ENCODE data around the gene XRCC2. TPM values are rescaled to one million over a fixed set of nuclear protein-coding genes. Genes with fewer than 3 reads are reported as not detected.

Gene XRCC2
- total RNA-seq, 1 experiment from 2014 or later: 5.2 TPM

DNA sequence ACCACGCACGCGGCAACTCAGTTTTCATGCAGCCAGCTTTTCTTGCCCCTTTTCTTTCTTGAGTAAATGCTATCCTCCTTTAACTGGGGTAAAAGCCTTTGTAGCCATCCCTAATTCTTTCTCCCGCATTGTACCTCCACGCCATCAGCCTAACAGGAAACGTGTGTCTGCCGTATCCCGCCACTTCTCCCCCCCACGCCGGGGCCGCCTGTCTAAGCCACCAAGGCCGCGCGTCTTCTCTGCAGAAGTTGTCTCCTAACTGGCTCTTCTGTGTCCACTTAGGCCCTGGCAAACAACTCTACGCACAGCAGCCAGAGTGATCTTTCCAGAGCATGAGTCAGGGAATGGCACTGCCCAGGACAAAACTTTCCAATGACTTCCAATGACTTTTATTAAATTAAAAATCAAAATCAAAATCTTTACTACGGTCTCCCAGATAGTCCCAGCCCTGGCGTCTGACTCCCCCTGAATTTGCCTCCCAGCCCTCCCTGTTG is 74.6 kb downstream of the XRCC2 start:
- no peaks in the 10 kb centered on the region for H3K9me3 Mint-ChIP-seq (ENCODE audit: unreplicated experiment)

DNA sequence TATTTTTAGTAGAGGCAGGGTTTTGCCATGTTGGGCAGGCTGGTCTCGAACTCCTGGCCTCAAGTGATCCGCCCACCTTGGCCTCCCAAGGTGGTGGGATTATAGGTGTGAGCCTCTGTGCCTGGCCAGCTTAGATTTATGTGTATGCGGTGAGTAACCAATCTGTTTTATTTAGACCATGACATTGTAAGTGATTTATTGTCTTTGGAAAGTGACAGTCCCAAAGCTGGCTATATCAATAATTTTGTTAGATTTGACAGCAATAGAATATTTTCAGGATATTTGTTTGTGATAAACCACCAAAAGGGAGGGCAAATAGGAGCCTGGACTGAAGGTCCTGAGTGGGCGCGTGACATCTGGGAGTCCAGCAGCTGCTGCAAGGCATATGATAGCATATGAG is 75.7 kb downstream of the XRCC2 start:
- no peak for DNase-seq (ENCODE audit: unreplicated experiment)
- TF ChIP-seq, protein P1, sequence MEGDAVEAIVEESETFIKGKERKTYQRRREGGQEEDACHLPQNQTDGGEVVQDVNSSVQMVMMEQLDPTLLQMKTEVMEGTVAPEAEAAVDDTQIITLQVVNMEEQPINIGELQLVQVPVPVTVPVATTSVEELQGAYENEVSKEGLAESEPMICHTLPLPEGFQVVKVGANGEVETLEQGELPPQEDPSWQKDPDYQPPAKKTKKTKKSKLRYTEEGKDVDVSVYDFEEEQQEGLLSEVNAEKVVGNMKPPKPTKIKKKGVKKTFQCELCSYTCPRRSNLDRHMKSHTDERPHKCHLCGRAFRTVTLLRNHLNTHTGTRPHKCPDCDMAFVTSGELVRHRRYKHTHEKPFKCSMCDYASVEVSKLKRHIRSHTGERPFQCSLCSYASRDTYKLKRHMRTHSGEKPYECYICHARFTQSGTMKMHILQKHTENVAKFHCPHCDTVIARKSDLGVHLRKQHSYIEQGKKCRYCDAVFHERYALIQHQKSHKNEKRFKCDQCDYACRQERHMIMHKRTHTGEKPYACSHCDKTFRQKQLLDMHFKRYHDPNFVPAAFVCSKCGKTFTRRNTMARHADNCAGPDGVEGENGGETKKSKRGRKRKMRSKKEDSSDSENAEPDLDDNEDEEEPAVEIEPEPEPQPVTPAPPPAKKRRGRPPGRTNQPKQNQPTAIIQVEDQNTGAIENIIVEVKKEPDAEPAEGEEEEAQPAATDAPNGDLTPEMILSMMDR (IDR thresholded peaks at IDR 0.05; ENCODE audit: unreplicated experiment): no peak
- intact Hi-C loops (cut with micrococcal nuclease): no loop called here
- no TSS peak for BruUV-seq (replicated peaks)
- Mint-ChIP-seq H3K36me3 (ENCODE audit: insufficient read depth, unreplicated experiment) (no peaks in the 10 kb centered on the region), H3K4me1 (ENCODE audit: insufficient read depth, unreplicated experiment) (no peaks in the 10 kb centered on the region), H3K9me3 (ENCODE audit: unreplicated experiment) (no peaks in the 10 kb centered on the region), H3K4me3 (ENCODE audit: unreplicated experiment) (no peak overlapping the region), H3K27me3 (ENCODE audit: insufficient read depth, unreplicated experiment) (no peaks in the 10 kb centered on the region), H3K27ac (ENCODE audit: low read depth, unreplicated experiment) (no peak overlapping the region)
- CTCF ChIA-PET: no interaction called here
- POLR2A ChIA-PET: interaction anchor here (0.7 kb wide), 1 partner anchor 17 kb away, joined by 3 read pairs; no protein-coding TSS in a partner anchor

More for the DNA sequence above, 74.6 kb downstream of the XRCC2 start:
- Mint-ChIP-seq H3K4me3 (ENCODE audit: unreplicated experiment) (no peak overlapping the region), H3K4me1 (ENCODE audit: insufficient read depth, unreplicated experiment) (no peaks in the 10 kb centered on the region), H3K27me3 (ENCODE audit: insufficient read depth, unreplicated experiment) (no peaks in the 10 kb centered on the region), H3K27ac (ENCODE audit: low read depth, unreplicated experiment) (no peak overlapping the region), H3K36me3 (ENCODE audit: insufficient read depth, unreplicated experiment) (no peaks in the 10 kb centered on the region)
- CTCF ChIA-PET: no interaction called here
- TF ChIP-seq, protein P1 (IDR thresholded peaks at IDR 0.05; ENCODE audit: unreplicated experiment): no peak
- POLR2A ChIA-PET: no interaction called here
- DNase-seq (ENCODE audit: unreplicated experiment): no peak
- intact Hi-C loops (cut with micrococcal nuclease): no loop called here
- no TSS peak for BruUV-seq (replicated peaks)

GRCh38 chr7:152597507-152597906 is 78.4 kb downstream of the XRCC2 start:
- Mint-ChIP-seq H3K27ac (ENCODE audit: low read depth, unreplicated experiment) (no peak overlapping the region), H3K27me3 (ENCODE audit: insufficient read depth, unreplicated experiment) (no peaks in the 10 kb centered on the region), H3K4me3 (ENCODE audit: unreplicated experiment) (no peak overlapping the region), H3K9me3 (ENCODE audit: unreplicated experiment) (no peaks in the 10 kb centered on the region), H3K4me1 (ENCODE audit: insufficient read depth, unreplicated experiment) (no peaks in the 10 kb centered on the region), H3K36me3 (ENCODE audit: insufficient read depth, unreplicated experiment) (no peaks in the 10 kb centered on the region)
- intact Hi-C loops (cut with micrococcal nuclease): no loop called here
- ChIA-PET CTCF (no interaction called here), POLR2A (no interaction called here)
- no TSS peak for BruUV-seq (replicated peaks)
- DNase-seq (ENCODE audit: unreplicated experiment): no peak
- TF ChIP-seq, protein P1 (IDR thresholded peaks at IDR 0.05; ENCODE audit: unreplicated experiment): no peak

DNA sequence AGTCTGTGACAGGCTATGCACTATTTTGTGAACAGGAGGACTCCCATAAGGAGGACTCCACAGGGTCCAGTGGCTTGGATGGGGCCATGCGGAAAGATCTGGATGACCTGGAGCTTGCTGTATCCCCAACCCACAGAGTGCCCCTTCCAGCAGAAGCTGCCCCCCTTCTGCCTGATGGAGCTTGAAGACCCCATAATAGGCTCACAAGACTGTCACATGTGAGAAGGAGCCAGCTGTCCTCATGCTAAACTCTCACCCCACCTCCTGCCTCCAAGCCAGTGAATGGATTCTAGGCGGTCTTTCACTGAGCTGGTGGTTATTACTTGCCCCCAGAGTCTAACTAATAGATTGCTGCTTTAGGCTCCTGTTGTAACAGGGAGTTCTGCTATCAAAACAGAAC is 79.1 kb downstream of the XRCC2 start:
- H3K4me3 Mint-ChIP-seq (ENCODE audit: unreplicated experiment): no peak overlapping the region
- no peak overlapping the region for H3K27ac Mint-ChIP-seq (ENCODE audit: low read depth, unreplicated experiment)
- CTCF ChIA-PET: no interaction called here

More for the DNA sequence above, 79.1 kb downstream of the XRCC2 start:
- no peaks in the 10 kb centered on the region for H3K27me3 Mint-ChIP-seq (ENCODE audit: insufficient read depth, unreplicated experiment)
- TF ChIP-seq, protein P1 (IDR thresholded peaks at IDR 0.05; ENCODE audit: unreplicated experiment): no peak
- no peak for DNase-seq (ENCODE audit: unreplicated experiment)
- H3K36me3 Mint-ChIP-seq (ENCODE audit: insufficient read depth, unreplicated experiment): no peaks in the 10 kb centered on the region
- POLR2A ChIA-PET: no interaction called here
- BruUV-seq (replicated peaks): no TSS peak
- intact Hi-C loops (cut with micrococcal nuclease): no loop called here
- no peaks in the 10 kb centered on the region for H3K4me1 Mint-ChIP-seq (ENCODE audit: insufficient read depth, unreplicated experiment)
- no peaks in the 10 kb centered on the region for H3K9me3 Mint-ChIP-seq (ENCODE audit: unreplicated experiment)

Other genes with a start within 250 kb of the XRCC2 start
- 47.6 and 54.6 TPM in 2 replicates for gene KMT2C, start 240.1 kb downstream of the XRCC2 start, total RNA-seq (2022)
- 11.3 and 12.8 TPM in 2 replicates for gene ACTR3B, start 83.6 kb upstream of the XRCC2 start, total RNA-seq (2022)

Measured in MCF 10A (cell line).